GM12874 (cell line): ENCODE data around the gene NEK5.

Experiments used
- TF ChIP-seq, protein P1 (sequence below): IDR thresholded peaks from 2 replicates; pipeline ENCODE4 v1.5.1; 2011; ENCODE audit warnings: low read depth, mild to moderate bottlenecking, control low read depth, low read length, moderate library complexity; ENCODE audit not compliant: insufficient read depth

Gene NEK5

DNA sequence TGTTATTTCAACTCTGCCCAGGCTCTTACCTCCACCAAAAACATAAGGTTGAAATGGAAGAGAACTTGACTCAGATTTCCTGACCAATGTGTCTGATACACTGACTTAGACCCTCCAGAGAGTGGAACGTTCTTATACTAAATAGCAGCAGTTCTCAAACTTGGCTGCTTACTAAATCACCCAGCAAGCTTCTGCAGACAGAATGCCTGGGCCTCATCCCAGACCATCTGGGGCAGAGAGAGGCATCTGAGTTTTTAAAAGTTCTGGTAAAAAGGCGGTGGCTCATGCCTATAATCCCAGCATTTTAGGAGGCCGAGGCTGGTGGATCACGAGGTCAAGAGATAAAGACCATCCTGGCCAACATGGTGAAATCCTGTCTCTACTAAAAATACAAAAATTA, 46.3 kb downstream of the NEK5 start:
- TF ChIP-seq, protein P1, sequence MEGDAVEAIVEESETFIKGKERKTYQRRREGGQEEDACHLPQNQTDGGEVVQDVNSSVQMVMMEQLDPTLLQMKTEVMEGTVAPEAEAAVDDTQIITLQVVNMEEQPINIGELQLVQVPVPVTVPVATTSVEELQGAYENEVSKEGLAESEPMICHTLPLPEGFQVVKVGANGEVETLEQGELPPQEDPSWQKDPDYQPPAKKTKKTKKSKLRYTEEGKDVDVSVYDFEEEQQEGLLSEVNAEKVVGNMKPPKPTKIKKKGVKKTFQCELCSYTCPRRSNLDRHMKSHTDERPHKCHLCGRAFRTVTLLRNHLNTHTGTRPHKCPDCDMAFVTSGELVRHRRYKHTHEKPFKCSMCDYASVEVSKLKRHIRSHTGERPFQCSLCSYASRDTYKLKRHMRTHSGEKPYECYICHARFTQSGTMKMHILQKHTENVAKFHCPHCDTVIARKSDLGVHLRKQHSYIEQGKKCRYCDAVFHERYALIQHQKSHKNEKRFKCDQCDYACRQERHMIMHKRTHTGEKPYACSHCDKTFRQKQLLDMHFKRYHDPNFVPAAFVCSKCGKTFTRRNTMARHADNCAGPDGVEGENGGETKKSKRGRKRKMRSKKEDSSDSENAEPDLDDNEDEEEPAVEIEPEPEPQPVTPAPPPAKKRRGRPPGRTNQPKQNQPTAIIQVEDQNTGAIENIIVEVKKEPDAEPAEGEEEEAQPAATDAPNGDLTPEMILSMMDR, result no peak

DNA sequence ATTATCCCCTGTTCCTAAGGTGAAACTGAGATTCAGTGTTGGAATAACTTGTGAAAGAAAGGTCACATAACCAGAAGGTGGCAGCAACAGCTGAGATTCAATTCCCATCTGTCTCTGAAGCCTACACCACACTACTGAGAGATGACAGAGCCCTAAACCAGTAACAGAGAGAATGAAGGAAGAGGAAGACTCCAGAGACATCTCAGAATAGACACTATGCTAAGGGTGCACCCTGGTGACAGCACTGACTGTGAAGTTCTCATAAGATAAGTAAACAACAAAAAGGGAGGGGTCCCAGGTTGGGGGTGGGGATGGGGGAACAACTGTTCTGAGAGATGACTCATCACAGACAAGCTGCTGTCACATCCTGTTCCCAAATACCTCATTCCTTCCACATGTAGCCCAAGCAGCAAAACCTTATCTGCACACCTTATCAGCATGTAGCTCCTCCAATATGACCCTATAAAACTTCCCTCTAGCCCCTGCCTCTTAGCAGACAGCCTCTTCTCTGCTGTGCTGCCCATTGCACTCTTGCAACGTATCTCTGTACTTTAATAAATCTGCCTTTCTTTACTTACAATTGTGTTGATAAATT, 57.8 kb downstream of the NEK5 start:
- TF ChIP-seq, protein P1, result no peak

DNA sequence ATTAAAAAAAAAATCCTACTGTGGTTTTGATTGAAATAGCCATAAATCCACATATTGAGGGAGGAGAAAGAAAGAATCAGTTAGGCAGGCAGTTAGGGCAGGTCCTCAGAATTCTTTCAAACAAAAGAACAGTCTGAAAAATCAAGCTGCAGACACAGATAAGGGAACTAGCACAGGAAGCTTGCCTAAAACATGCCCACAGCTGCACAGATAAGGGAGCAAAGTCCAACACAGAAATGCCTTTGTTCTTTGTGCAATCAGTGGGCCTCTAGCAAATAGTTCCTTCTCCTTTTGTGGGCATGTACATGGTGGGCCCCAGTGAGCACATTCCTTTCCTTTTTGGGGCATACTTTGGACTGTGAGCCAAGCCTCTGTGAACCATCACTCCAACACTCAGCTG, 61.6 kb downstream of the NEK5 start:
- TF ChIP-seq, protein P1, result no peak

DNA sequence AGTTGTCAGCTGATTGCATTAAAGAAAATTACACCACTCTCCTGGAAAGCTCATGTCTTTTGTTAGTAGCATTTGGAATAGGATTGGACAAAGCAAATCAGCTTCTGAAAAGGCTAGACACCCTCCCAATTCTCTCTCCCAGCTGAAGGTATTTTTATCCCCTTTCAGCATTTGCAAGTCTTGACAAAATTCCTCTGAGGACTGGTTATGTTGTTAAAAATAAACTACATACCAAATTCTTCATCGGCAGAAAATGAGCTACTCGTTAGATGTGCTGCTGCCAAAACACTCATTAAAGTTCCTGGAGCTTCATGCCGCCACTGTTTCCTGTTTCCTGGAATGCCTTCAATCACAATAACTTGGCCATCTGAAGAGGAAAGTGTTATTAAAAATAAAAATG, 67.3 kb downstream of the NEK5 start:
- TF ChIP-seq, protein P1, result no peak

DNA sequence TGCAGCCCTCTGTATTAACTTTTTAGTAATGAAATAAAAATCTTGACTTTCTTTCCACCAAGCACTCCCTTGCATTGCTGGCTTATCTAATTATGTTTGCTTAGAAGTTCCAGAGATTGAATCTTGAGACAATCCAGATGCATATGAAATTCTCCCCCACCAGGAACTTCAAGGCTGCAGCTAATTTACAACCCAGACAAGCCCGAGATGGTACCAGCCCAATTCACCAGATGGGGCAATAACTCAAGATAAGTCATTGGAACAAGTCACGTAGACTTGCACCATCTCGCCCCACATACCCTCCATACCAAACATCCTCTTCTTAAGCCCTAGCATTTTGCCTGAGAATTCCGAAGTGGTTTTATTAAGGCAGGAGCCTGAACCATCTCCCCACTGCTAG, 75.4 kb downstream of the NEK5 start:
- TF ChIP-seq, protein P1, result no peak

DNA sequence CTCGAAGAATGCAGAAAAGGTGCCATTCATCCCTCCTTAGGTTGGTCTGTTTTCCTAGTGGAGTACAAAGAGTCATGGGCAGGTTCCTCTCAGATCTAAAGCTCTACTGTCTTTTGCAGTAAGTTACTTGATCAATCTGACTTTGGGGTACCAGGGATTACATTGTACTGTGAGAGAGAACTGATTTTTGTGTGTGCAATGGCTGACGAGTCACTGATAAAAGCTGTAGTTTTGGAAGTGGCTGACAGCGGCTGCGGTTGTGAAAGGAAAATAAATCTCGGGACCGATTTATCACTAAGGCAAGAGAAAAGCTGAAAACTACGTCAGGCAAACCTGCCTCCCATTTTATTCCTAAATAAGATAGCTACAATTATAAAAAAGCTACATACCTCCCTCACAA, 77.5 kb downstream of the NEK5 start:
- TF ChIP-seq, protein P1, result no peak

DNA sequence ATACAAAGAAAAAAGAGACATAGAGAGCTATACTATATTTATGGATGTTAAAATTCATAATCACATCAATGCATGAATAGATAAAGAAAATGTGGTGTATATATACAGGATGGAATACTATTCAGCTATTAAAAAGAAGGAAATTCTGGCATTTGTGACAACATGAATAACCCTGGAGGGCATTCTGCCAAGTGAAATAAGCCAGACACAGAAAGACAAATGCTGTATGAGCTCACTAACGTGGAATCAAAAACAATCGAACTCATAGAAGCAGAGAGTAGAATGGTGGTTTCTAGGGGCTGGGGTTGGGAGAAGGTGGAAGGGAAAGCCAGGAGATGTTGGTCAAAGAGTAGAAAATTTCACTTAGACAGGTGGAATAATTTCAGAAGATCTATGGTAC, 80.4 kb downstream of the NEK5 start:
- TF ChIP-seq, protein P1, result no peak
